B cell (primary cell): Measurements from ENCODE around the gene ITGB1BP1. TPM values are rescaled to one million over a fixed set of nuclear protein-coding genes. Genes with fewer than 3 reads are reported as not detected.

Experiments used
- ATAC-seq: fragments of 200-7000 bp; cut with Tn5 transposase; one replicate; pipeline ENCODE4 v1.10.0; 2021; ENCODE audit warnings: low read depth, mild to moderate bottlenecking, moderate number of reproducible peaks, moderate library complexity
- CTCF ChIA-PET: fragments of 350-600 bp; sonication (Branson Sonifier 250); formaldehyde crosslinking; loops from one replicate; lab custom pipeline; 2021; ENCODE audit warnings: antibody characterized with exemption, inconsistent platforms; lab: Charles Lee
- POLR2A ChIA-PET: fragments of 350-600 bp; sonication (Branson Sonifier 250); formaldehyde crosslinking; loops from one replicate; lab custom pipeline; 2021; ENCODE audit warnings: antibody characterized with exemption; lab: Charles Lee
- DNase-seq: peaks from one replicate; pipeline ENCODE4 v3.0.0; 2013
- H2AFZ ChIP-seq: 2 replicates; pipeline ENCODE4 v1.6.1; 2012; ENCODE audit warnings: mild to moderate bottlenecking, low read depth, low read length; ENCODE audit not compliant: insufficient read depth, poor library complexity, severe bottlenecking
- H3K27ac ChIP-seq, 2 donors: 1 replicate in 1 of 2; 2 replicates in 1 of 2; pipeline ENCODE4 v1.5.1; 2012 to 2013; ENCODE audit warnings: low read length in 2 of 2, mild to moderate bottlenecking in 2 of 2, moderate library complexity in 1 of 2
- H3K27me3 ChIP-seq, 4 experiments: fragments of 200-600 bp in 1 of 4; sonication (generic) in 1 of 4; replicated peaks in 1 of 4; 1 replicate in 2 of 4; 2 replicates in 2 of 4; pipeline versions ENCODE4 v1.6.1 to v1.7.0; 2013 to 2016; ENCODE audit warnings: low read length in 3 of 4, mild to moderate bottlenecking in 2 of 4, mixed read lengths in 1 of 4, moderate library complexity in 1 of 4; ENCODE audit not compliant: insufficient read depth in 4 of 4, control insufficient read depth in 3 of 4; ENCODE audit errors: control extremely low read depth in 1 of 4
- H3K36me3 ChIP-seq, 2 experiments: replicated peaks in 1 of 2; 1 replicate in 1 of 2; 2 replicates in 1 of 2; pipeline versions ENCODE4 v1.6.1 to v1.7.1; 2013; ENCODE audit warnings: low read length in 1 of 2; ENCODE audit not compliant: insufficient read depth in 2 of 2, control insufficient read depth in 1 of 2; ENCODE audit errors: control extremely low read depth in 1 of 2, extremely low read depth in 1 of 2
- H3K4me1 ChIP-seq, 2 donors: fragments of 200-600 bp in 1 of 2; sonication (generic) in 1 of 2; 1 replicate in 1 of 2; 2 replicates in 1 of 2; pipeline versions ENCODE4 v1.5.1 to v1.6.1; 2013 to 2017; ENCODE audit warnings: low read length in 2 of 2; ENCODE audit not compliant: control insufficient read depth in 2 of 2, insufficient read depth in 2 of 2
- H3K4me2 ChIP-seq: replicated peaks from 2 replicates; pipeline ENCODE3; 2012; ENCODE audit warnings: mild to moderate bottlenecking, low read depth, low read length; ENCODE audit not compliant: poor library complexity, severe bottlenecking
- H3K4me3 ChIP-seq, 5 experiments: fragments of 200-600 bp in 1 of 5; sonication (generic) in 1 of 5; 1 replicate in 3 of 5; 2 replicates in 2 of 5; pipeline versions ENCODE4 v1.5.1 to v1.7.0; 2011 to 2016; ENCODE audit warnings: low read length in 4 of 5, mild to moderate bottlenecking in 4 of 5, low read depth in 2 of 5, control low read depth in 1 of 5, moderate library complexity in 1 of 5; ENCODE audit not compliant: insufficient read depth in 1 of 5; ENCODE audit errors: control extremely low read depth in 1 of 5, extremely low read depth in 1 of 5
- H3K79me2 ChIP-seq: fragments of 200-600 bp; sonication (generic); one replicate; pipeline ENCODE4 v1.6.0; 2016; ENCODE audit warnings: low read length; ENCODE audit not compliant: control insufficient read depth, insufficient read depth
- H3K9ac ChIP-seq: fragments of 200-600 bp; sonication (generic); 2 replicates; pipeline ENCODE4 v1.6.1; 2017; ENCODE audit warnings: mild to moderate bottlenecking, low read length, moderate library complexity
- H3K9me3 ChIP-seq, 3 donors: one replicate each; pipeline versions ENCODE4 v1.6.1 to v1.7.1; 2013; ENCODE audit warnings: low read length in 2 of 3; ENCODE audit not compliant: control insufficient read depth in 2 of 3, insufficient read depth in 1 of 3; ENCODE audit errors: control extremely low read depth in 1 of 3
- H4K20me1 ChIP-seq: 2 replicates; pipeline ENCODE4 v1.6.0; 2012; ENCODE audit warnings: mild to moderate bottlenecking, low read length; ENCODE audit not compliant: insufficient read depth, control insufficient read depth, poor library complexity, severe bottlenecking
- H3K27ac Mint-ChIP-seq: one replicate; pipeline ENCODE4 v1.8.0; 2021; ENCODE audit warnings: mixed read lengths
- H3K27me3 Mint-ChIP-seq: one replicate; pipeline ENCODE4 v1.8.0; 2021; ENCODE audit warnings: mixed read lengths
- H3K4me1 Mint-ChIP-seq: one replicate; pipeline ENCODE4 v1.8.0; 2021; ENCODE audit warnings: mixed read lengths
- H3K4me3 Mint-ChIP-seq: one replicate; pipeline ENCODE4 v1.8.0; 2021; ENCODE audit warnings: mixed read lengths
- H3K9me3 Mint-ChIP-seq: one replicate; pipeline ENCODE4 v1.8.0; 2022; ENCODE audit warnings: mixed read lengths; ENCODE audit not compliant: insufficient read depth
- CTCF ChIP-seq: fragments of 200-600 bp; IDR thresholded peaks from one replicate; pipeline ENCODE4 v1.8.0; 2022; ENCODE audit warnings: antibody characterized with exemption, mild to moderate bottlenecking
- EZH2 ChIP-seq: IDR thresholded peaks from 2 replicates; pipeline ENCODE4 v1.6.1; 2012; ENCODE audit warnings: borderline replicate concordance, low read depth, mild to moderate bottlenecking, moderate library complexity, low read length; ENCODE audit not compliant: insufficient read depth, poor library complexity, severe bottlenecking
- WGBS: methylation state at CpG from one replicate; pipeline ENCODE4 v1.1.5; 2013; ENCODE audit warnings: missing lambda C conversion rate; ENCODE audit not compliant: insufficient coverage; 5-methylcytosine and 5-hydroxymethylcytosine counted together
- intact Hi-C: fragments of 100-400 bp; cut with micrococcal nuclease; formaldehyde crosslinking; loops from one replicate; pipeline ENCODE4 v1.10.0; 2022
- polyA plus RNA-seq: library from polyadenylated mRNA; depleted of rRNA; stranded (reverse); fragments of >200 nt; gene quantifications from 2 replicates; pipeline ENCODE4 v1.2.3, GENCODE V29; 2012
- total RNA-seq, 2 donors: library from RNA; stranded (reverse); fragments of 120-200 nt in 1 of 2; gene quantifications; 1 replicate in 1 of 2; 2 replicates in 1 of 2; pipeline versions ENCODE4 v1.2.3 to v1.2.4, GENCODE V29; 2013 to 2022

Gene ITGB1BP1
- total and polyA plus RNA-seq, 2 donors (not counting 1 experiment from before 2014, with no cell fraction given), result 25.7 to 47.1 TPM

DNA sequence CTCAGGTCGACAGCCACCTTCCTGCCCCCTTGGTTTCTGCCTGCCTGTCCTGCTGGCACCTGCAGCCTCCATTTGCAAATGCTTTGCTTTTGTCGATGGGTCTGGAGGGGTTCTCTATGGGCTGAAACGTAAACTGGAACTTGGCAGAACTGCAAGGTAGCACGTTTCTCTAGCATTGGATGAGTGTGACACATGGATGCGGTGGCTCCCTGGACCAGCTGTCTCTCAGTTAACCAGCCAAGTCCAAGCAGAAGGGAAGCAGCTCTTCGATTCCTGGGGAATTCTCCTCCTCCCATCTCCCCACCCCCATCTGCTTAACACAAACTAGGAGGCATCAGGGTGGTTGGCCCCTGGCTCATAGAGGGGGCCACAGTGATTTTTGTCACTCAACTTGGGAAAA is 57.3 kb downstream of the ITGB1BP1 start:
- intact Hi-C loops, result no loop called here
- H3K36me3 ChIP-seq, result no peaks in the 10 kb centered on the region
- H3K79me2 ChIP-seq, result no peaks in the 10 kb centered on the region
- no peak overlapping the region for H3K27ac ChIP-seq
- H3K4me2 ChIP-seq, result no peak overlapping the region
- Mint-ChIP-seq H3K4me3 (no peak overlapping the region), H3K27ac (no peak overlapping the region), H3K4me1 (no peaks in the 10 kb centered on the region), H3K9me3 (no peaks in the 10 kb centered on the region), H3K27me3 (peaks cover 35% of the 10 kb centered on the region)
- H3K4me3 ChIP-seq, result no peak overlapping the region
- H4K20me1 ChIP-seq, result no peaks in the 10 kb centered on the region
- TF ChIP-seq CTCF (no peak), EZH2 (no peak)
- no peak for ATAC-seq
- no peak overlapping the region for H2AFZ ChIP-seq
- no peaks in the 10 kb centered on the region for H3K9me3 ChIP-seq
- H3K9ac ChIP-seq, result no peak overlapping the region
- H3K27me3 ChIP-seq, result peaks cover 0 to 8% (median 0%) of the 10 kb centered on the region in 4 experiments
- no peak for DNase-seq
- CTCF ChIA-PET, result no interaction called here
- WGBS, result 80% methylated on average over 6 of the region's 6 CpGs
- H3K4me1 ChIP-seq, result no peaks in the 10 kb centered on the region
- POLR2A ChIA-PET, result no interaction called here

- H3K27me3 ChIP-seq, result peaks cover 0 to 4% (median 0%) of the 10 kb centered on the region in 4 experiments
- Mint-ChIP-seq H3K27ac (no peak overlapping the region), H3K9me3 (no peaks in the 10 kb centered on the region), H3K4me1 (no peaks in the 10 kb centered on the region), H3K27me3 (peaks cover 32% of the 10 kb centered on the region), H3K4me3 (no peak overlapping the region)
- ATAC-seq, result no peak
- POLR2A ChIA-PET, result no interaction called here
- H3K4me3 ChIP-seq, result no peak overlapping the region
- H3K79me2 ChIP-seq, result no peaks in the 10 kb centered on the region
- H3K36me3 ChIP-seq, result no peaks in the 10 kb centered on the region
- TF ChIP-seq CTCF (no peak), EZH2 (no peak)
- no peaks in the 10 kb centered on the region for H3K4me1 ChIP-seq
- H3K27ac ChIP-seq, result no peak overlapping the region
- WGBS, result 90% methylated on average over 8 of the region's 8 CpGs
- no peak overlapping the region for H3K9ac ChIP-seq
- intact Hi-C loops, result no loop called here
- DNase-seq, result no peak
- no peaks in the 10 kb centered on the region for H3K9me3 ChIP-seq
- H4K20me1 ChIP-seq, result no peaks in the 10 kb centered on the region
- no peak overlapping the region for H3K4me2 ChIP-seq
- CTCF ChIA-PET, result no interaction called here
- no peak overlapping the region for H2AFZ ChIP-seq
These were observed 57.8 kb downstream of the ITGB1BP1 start for GRCh38 chr2:9365498-9366019.
